K562 (cell line): Measurements from ENCODE around the gene CALML3. TPM values are rescaled to one million over a fixed set of nuclear protein-coding genes. Genes with fewer than 3 reads are reported as not detected.

Experiments used
- ESRRA ChIP-seq: fragments of 450-650 bp; IDR thresholded peaks from 2 replicates; pipeline ENCODE4 v1.6.1; 2014; ENCODE audit warnings: low read depth, mild to moderate bottlenecking, moderate library complexity, borderline replicate concordance
- ETV6 ChIP-seq, 3 experiments: fragments of 150-350 bp in 1 of 3; sonication (generic) in 1 of 3; formaldehyde crosslinking in 1 of 3; IDR thresholded peaks; 2 replicates each; pipeline versions ENCODE4 v1.6.1 to v1.8.0; 2014 to 2022; ENCODE audit warnings: borderline replicate concordance in 2 of 3, low read depth in 2 of 3, antibody characterized with exemption in 1 of 3, low read length in 1 of 3, mild to moderate bottlenecking in 1 of 3, missing genetic modification reagents in 1 of 3
- FOXK2 ChIP-seq, 2 experiments: fragments of 450-650 bp; IDR thresholded peaks in 1 of 2; conservative IDR thresholded peaks in 1 of 2; 2 replicates each; pipeline ENCODE4 v1.6.1; 2016; ENCODE audit warnings: low read depth in 2 of 2, mild to moderate bottlenecking in 1 of 2
- GATAD2A ChIP-seq: fragments of 450-650 bp; IDR thresholded peaks from 2 replicates; pipeline ENCODE4 v1.6.1; 2017
- HDAC2 ChIP-seq: fragments of 450-650 bp; IDR thresholded peaks from 2 replicates; pipeline ENCODE4 v1.6.1; 2016; ENCODE audit warnings: mild to moderate bottlenecking
- MEF2D ChIP-seq: conservative IDR thresholded peaks from 2 replicates; pipeline ENCODE4 v1.6.1; 2016; ENCODE audit warnings: low read depth, missing genetic modification characterization, missing compliant biosample characterization
- MYBL2 ChIP-seq, 2 experiments: fragments of 450-650 bp in 1 of 2; sonication (generic) in 1 of 2; formaldehyde crosslinking in 1 of 2; IDR thresholded peaks; 2 replicates each; pipeline versions ENCODE4 v1.6.1 to v1.8.1; 2017 to 2022; ENCODE audit warnings: borderline replicate concordance in 1 of 2, inconsistent platforms in 1 of 2, low read depth in 1 of 2, mild to moderate bottlenecking in 1 of 2, missing genetic modification reagents in 1 of 2, moderate library complexity in 1 of 2
- NFE2 ChIP-seq: IDR thresholded peaks from 2 replicates; pipeline ENCODE4 v1.6.1; 2014; ENCODE audit warnings: antibody characterized with exemption, low read depth
- NR1H2 ChIP-seq: sonication (generic); formaldehyde crosslinking; IDR thresholded peaks from 2 replicates; pipeline ENCODE4 v1.4.0; 2020; ENCODE audit warnings: mild to moderate bottlenecking, missing genetic modification reagents
- NRF1 ChIP-seq, 2 experiments: fragments of 450-650 bp; IDR thresholded peaks in 1 of 2; conservative IDR thresholded peaks in 1 of 2; 2 replicates each; pipeline ENCODE4 v1.6.1; 2014; ENCODE audit warnings: mild to moderate bottlenecking in 2 of 2
- SMAD4 ChIP-seq: fragments of 250-450 bp; sonication (Bioruptor Pico); conservative IDR thresholded peaks from 2 replicates; pipeline ENCODE4 v1.8.0; 2021; ENCODE audit warnings: inconsistent platforms, mild to moderate bottlenecking, moderate library complexity
- SMARCB1 ChIP-seq: IDR thresholded peaks from 2 replicates; pipeline ENCODE4 v1.6.1; 2011; ENCODE audit warnings: improper control_type of control experiment, low read depth; ENCODE audit not compliant: insufficient read length
- SMARCC2 ChIP-seq: fragments of 450-650 bp; IDR thresholded peaks from 2 replicates; pipeline ENCODE4 v1.6.1; 2017; ENCODE audit warnings: antibody characterized with exemption, moderate library complexity, mild to moderate bottlenecking, low read depth
- SNIP1 ChIP-seq: fragments of 450-650 bp; IDR thresholded peaks from 2 replicates; pipeline ENCODE4 v1.7.1; 2017; ENCODE audit warnings: low read depth, mild to moderate bottlenecking
- TCF7 ChIP-seq: sonication (generic); IDR thresholded peaks from 2 replicates; pipeline ENCODE4 v1.6.1; 2016; ENCODE audit warnings: antibody characterized with exemption, borderline replicate concordance
- TEAD2 ChIP-seq: fragments of 450-650 bp; IDR thresholded peaks from 2 replicates; pipeline ENCODE4 v1.6.1; 2016; ENCODE audit warnings: missing genetic modification characterization, control low read depth, missing compliant biosample characterization
- ZKSCAN8 ChIP-seq: fragments of 200-800 bp; sonication (Bioruptor generic); IDR thresholded peaks from 2 replicates; pipeline ENCODE4 v1.6.1; 2016; ENCODE audit warnings: missing genetic modification characterization, missing compliant biosample characterization
- ZNF175 ChIP-seq: fragments of 200-800 bp; sonication (Bioruptor generic); IDR thresholded peaks from 2 replicates; pipeline ENCODE4 v1.6.1; 2016; ENCODE audit warnings: low read depth, mild to moderate bottlenecking, missing genetic modification characterization, missing compliant biosample characterization
- ZNF263 ChIP-seq: sonication (generic); formaldehyde crosslinking; IDR thresholded peaks from 2 replicates; pipeline ENCODE4 v1.8.0; 2022; ENCODE audit warnings: mild to moderate bottlenecking, missing genetic modification reagents, borderline replicate concordance
- ZNF77 ChIP-seq: fragments of 250-450 bp; sonication (Bioruptor Pico); IDR thresholded peaks from 2 replicates; pipeline ENCODE4 v1.5.0; 2020
- polyA plus RNA-seq, 8 experiments: library from polyadenylated mRNA; depleted of rRNA in 4 of 8; stranded (reverse) in 5 of 8; unstranded in 3 of 8; fragments of >200 nt; fragmentation: Nextera tagmentation in 2 of 8; fragmentation: Illumina TruSeq in 1 of 8; extraction: Ambion mirVana in 2 of 8; extraction: Trizol in 1 of 8; gene quantifications; 2 replicates each; pipeline versions ENCODE4 v1.2.1 to v1.2.3, GENCODE V29; 2011 to 2014; ENCODE audit warnings: inconsistent platforms in 1 of 8, missing spikeins in 1 of 8
- total RNA-seq, 7 experiments: library from RNA; depleted of rRNA in 6 of 7; stranded (reverse); fragments of >200 nt in 6 of 7; fragmentation: Illumina TruSeq in 2 of 7; extraction: Trizol in 2 of 7; gene quantifications; 2 replicates each; pipeline versions ENCODE4 v1.2.1 to v1.2.3, GENCODE V29; 2011 to 2021; ENCODE audit warnings: low replicate concordance in 1 of 7
- TF ChIP-seq, protein P1 (sequence below): fragments of 450-650 bp; IDR thresholded peaks from 2 replicates; pipeline ENCODE4 v1.6.1; 2018; ENCODE audit not compliant: partially characterized antibody
- TF ChIP-seq, protein P2 (sequence below): fragments of 250-450 bp; sonication (Bioruptor Pico); IDR thresholded peaks from 2 replicates; pipeline ENCODE4 v1.8.0; 2021; ENCODE audit warnings: moderate library complexity, mild to moderate bottlenecking, inconsistent platforms

CALML3 gene
- total and polyA plus RNA-seq, 9 of the 15 experiments (the other 6 are each of a cell fraction or from before 2014, with no cell fraction given): not detected

DNA sequence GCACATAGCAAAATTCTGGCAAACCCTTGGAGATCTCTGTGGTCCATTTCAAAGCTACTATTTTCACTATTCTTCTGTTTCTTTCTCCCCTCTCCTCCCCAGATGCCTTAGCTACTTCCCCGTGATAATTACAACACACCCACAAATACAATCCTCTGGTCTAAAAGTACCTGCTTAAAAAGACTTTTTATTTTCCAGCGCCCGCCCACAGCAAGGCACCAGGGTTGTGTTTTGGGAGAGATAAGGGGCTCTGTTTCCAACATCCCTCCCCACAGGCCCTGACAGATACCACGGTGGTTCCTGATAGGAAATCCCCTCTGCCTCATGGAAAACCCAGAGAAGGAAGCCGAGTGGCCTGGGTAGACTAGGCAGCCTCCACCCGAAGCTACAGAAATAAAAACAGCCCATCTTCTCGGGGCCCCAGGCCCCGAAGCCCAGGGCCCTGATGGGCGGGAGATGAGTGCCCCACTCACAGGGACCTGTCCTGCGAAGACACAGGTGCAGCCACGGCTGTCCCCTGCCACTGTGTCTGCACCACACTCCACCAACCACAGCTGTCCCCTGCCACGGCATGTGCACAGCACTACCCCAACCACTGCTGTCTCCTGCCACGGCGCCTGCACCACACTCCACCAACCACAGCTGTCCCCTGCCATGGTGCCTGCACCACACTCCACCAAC is 45.1 kb upstream of the CALML3 start (continued):
- TF ChIP-seq, protein P1, sequence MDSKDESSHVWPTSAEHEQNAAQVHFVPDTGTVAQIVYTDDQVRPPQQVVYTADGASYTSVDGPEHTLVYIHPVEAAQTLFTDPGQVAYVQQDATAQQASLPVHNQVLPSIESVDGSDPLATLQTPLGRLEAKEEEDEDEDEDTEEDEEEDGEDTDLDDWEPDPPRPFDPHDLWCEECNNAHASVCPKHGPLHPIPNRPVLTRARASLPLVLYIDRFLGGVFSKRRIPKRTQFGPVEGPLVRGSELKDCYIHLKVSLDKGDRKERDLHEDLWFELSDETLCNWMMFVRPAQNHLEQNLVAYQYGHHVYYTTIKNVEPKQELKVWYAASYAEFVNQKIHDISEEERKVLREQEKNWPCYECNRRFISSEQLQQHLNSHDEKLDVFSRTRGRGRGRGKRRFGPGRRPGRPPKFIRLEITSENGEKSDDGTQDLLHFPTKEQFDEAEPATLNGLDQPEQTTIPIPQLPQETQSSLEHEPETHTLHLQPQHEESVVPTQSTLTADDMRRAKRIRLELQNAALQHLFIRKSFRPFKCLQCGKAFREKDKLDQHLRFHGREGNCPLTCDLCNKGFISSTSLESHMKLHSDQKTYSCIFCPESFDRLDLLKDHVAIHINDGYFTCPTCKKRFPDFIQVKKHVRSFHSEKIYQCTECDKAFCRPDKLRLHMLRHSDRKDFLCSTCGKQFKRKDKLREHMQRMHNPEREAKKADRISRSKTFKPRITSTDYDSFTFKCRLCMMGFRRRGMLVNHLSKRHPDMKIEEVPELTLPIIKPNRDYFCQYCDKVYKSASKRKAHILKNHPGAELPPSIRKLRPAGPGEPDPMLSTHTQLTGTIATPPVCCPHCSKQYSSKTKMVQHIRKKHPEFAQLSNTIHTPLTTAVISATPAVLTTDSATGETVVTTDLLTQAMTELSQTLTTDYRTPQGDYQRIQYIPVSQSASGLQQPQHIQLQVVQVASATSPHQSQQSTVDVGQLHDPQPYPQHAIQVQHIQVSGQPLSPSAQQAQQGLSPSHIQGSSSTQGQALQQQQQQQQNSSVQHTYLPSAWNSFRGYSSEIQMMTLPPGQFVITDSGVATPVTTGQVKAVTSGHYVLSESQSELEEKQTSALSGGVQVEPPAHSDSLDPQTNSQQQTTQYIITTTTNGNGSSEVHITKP: peak; percentile 63
- no peak for TF ChIP-seq NRF1 (conservative IDR thresholded peaks at IDR 0.05 in 1 of 2, IDR thresholded peaks at IDR 0.05 in 1 of 2)
- TF ChIP-seq, protein P2, sequence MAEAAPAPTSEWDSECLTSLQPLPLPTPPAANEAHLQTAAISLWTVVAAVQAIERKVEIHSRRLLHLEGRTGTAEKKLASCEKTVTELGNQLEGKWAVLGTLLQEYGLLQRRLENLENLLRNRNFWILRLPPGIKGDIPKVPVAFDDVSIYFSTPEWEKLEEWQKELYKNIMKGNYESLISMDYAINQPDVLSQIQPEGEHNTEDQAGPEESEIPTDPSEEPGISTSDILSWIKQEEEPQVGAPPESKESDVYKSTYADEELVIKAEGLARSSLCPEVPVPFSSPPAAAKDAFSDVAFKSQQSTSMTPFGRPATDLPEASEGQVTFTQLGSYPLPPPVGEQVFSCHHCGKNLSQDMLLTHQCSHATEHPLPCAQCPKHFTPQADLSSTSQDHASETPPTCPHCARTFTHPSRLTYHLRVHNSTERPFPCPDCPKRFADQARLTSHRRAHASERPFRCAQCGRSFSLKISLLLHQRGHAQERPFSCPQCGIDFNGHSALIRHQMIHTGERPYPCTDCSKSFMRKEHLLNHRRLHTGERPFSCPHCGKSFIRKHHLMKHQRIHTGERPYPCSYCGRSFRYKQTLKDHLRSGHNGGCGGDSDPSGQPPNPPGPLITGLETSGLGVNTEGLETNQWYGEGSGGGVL: no peak
- no peak for TF ChIP-seq SMARCB1
- TF ChIP-seq FOXK2 (conservative IDR thresholded peaks at IDR 0.05 in 1 of 2, IDR thresholded peaks at IDR 0.05 in 1 of 2; ENCODE audit: low read depth in 2 of 2): peak in 1 of 2 experiments; percentile 44; a peak in 2 of 4 replicates
- TF ChIP-seq SMAD4: peak; percentile 80
- TF ChIP-seq MYBL2 (IDR thresholded peaks at IDR 0.05; ENCODE audit: low read depth): no peak
- no peak for TF ChIP-seq MYBL2 (CRISPR knock-in tag; IDR thresholded peaks at IDR 0.05; ENCODE audit: borderline replicate concordance)
- TF ChIP-seq ETV6 (IDR thresholded peaks at IDR 0.05; ENCODE audit: borderline replicate concordance in 1 of 2, low read depth in 2 of 2, low read length in 1 of 2): 0 out of 4 replicates have a peak, but pooled peaks of 1 of the 2 experiments have one; percentile 6
- no peak for TF ChIP-seq ETV6 (CRISPR knock-in tag; IDR thresholded peaks at IDR 0.05; ENCODE audit: borderline replicate concordance)
- peak; percentile 77; the same call in 1 of the 2 replicates for TF ChIP-seq SMARCC2
- TF ChIP-seq HDAC2: peak; percentile 52; the same call in 1 of the 2 replicates
- 0 out of 2 replicates have a peak, but pooled peaks have one; percentile 5 for TF ChIP-seq ZNF175 (CRISPR knock-in tag)
- TF ChIP-seq MEF2D (tag): no peak
- TF ChIP-seq ESRRA: peak; percentile 41; the same call in 1 of the 2 replicates
- no peak for TF ChIP-seq TEAD2 (tag)
- TF ChIP-seq ZNF263 (CRISPR knock-in tag): 0 out of 2 replicates have a peak, but pooled peaks have one; percentile 30
- peak; percentile 55; the same call in 1 of the 2 replicates for TF ChIP-seq TCF7
- 0 out of 2 replicates have a peak, but pooled peaks have one; percentile 55 for TF ChIP-seq NR1H2 (CRISPR knock-in tag)
- TF ChIP-seq NFE2: 0 out of 2 replicates have a peak, but pooled peaks have one; percentile 3
- TF ChIP-seq SNIP1: no peak
- TF ChIP-seq ZNF77 (CRISPR knock-in tag): no peak
- TF ChIP-seq GATAD2A: peak; percentile 57; the same call in 1 of the 2 replicates
- TF ChIP-seq ZKSCAN8 (CRISPR knock-in tag): peak; percentile 38; the same call in 1 of the 2 replicates
